Measurements from ENCODE around the gene PCNA. TPM values are rescaled to one million over a fixed set of nuclear protein-coding genes. Genes with fewer than 3 reads are reported as not detected.

The PCNA gene
- total and polyA plus RNA-seq, 2 experiments from 2014 or later = 353 to 428 TPM

- TF ChIP-seq, protein P1, sequence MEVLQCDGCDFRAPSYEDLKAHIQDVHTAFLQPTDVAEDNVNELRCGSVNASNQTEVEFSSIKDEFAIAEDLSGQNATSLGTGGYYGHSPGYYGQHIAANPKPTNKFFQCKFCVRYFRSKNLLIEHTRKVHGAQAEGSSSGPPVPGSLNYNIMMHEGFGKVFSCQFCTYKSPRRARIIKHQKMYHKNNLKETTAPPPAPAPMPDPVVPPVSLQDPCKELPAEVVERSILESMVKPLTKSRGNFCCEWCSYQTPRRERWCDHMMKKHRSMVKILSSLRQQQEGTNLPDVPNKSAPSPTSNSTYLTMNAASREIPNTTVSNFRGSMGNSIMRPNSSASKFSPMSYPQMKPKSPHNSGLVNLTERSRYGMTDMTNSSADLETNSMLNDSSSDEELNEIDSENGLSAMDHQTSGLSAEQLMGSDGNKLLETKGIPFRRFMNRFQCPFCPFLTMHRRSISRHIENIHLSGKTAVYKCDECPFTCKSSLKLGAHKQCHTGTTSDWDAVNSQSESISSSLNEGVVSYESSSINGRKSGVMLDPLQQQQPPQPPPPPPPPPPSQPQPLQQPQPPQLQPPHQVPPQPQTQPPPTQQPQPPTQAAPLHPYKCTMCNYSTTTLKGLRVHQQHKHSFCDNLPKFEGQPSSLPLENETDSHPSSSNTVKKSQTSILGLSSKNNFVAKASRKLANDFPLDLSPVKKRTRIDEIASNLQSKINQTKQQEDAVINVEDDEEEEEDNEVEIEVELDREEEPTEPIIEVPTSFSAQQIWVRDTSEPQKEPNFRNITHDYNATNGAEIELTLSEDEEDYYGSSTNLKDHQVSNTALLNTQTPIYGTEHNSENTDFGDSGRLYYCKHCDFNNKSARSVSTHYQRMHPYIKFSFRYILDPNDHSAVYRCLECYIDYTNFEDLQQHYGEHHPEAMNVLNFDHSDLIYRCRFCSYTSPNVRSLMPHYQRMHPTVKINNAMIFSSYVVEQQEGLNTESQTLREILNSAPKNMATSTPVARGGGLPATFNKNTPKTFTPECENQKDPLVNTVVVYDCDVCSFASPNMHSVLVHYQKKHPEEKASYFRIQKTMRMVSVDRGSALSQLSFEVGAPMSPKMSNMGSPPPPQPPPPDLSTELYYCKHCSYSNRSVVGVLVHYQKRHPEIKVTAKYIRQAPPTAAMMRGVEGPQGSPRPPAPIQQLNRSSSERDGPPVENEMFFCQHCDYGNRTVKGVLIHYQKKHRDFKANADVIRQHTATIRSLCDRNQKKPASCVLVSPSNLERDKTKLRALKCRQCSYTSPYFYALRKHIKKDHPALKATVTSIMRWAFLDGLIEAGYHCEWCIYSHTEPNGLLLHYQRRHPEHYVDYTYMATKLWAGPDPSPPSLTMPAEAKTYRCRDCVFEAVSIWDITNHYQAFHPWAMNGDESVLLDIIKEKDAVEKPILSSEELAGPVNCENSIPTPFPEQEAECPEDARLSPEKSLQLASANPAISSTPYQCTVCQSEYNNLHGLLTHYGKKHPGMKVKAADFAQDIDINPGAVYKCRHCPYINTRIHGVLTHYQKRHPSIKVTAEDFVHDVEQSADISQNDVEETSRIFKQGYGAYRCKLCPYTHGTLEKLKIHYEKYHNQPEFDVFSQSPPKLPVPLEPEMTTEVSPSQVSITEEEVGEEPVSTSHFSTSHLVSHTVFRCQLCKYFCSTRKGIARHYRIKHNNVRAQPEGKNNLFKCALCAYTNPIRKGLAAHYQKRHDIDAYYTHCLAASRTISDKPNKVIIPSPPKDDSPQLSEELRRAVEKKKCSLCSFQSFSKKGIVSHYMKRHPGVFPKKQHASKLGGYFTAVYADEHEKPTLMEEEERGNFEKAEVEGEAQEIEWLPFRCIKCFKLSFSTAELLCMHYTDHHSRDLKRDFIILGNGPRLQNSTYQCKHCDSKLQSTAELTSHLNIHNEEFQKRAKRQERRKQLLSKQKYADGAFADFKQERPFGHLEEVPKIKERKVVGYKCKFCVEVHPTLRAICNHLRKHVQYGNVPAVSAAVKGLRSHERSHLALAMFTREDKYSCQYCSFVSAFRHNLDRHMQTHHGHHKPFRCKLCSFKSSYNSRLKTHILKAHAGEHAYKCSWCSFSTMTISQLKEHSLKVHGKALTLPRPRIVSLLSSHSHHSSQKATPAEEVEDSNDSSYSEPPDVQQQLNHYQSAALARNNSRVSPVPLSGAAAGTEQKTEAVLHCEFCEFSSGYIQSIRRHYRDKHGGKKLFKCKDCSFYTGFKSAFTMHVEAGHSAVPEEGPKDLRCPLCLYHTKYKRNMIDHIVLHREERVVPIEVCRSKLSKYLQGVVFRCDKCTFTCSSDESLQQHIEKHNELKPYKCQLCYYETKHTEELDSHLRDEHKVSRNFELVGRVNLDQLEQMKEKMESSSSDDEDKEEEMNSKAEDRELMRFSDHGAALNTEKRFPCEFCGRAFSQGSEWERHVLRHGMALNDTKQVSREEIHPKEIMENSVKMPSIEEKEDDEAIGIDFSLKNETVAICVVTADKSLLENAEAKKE (CRISPR knock-in tag; IDR thresholded peaks at IDR 0.05) = no peak
- TF ChIP-seq ZNF331 (CRISPR knock-in tag; IDR thresholded peaks at IDR 0.05; ENCODE audit: low read depth) (no peak), CREB1 (CRISPR knock-in tag; IDR thresholded peaks at IDR 0.05; ENCODE audit: low read depth) (no peak), JUNB (IDR thresholded peaks at IDR 0.05; ENCODE audit: unreplicated experiment) (no peak)
Measured at GRCh38 chr20:5122873-5123260, 3.1 kb upstream of the PCNA start (continued).

DNA sequence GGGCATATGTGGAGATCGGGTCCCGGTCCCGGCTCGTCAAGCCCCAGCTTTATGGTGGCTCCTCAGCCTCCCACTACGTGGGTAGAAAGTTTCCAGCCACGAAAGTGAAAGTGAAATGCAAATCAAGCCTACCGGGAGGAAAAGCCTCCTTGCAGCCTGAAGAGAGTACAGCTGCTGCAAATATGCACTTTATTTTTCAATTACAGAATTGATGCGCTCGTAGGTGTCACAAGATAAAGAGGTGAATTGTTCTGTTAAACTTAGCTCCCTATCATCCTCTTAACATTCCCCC lies 373 bp upstream of the PCNA start:
- TF ChIP-seq JUNB (IDR thresholded peaks at IDR 0.05; ENCODE audit: unreplicated experiment) (no peak), POLR2AphosphoS5 (IDR thresholded peaks at IDR 0.05; ENCODE audit: low read depth) (0 out of 2 replicates have a peak, but pooled peaks have one; percentile 69), CTCF (conservative IDR thresholded peaks at IDR 0.05; ENCODE audit: low read depth in 2 of 2) (no peak), REST (IDR thresholded peaks at IDR 0.05; ENCODE audit: unreplicated experiment) (no peak)
- Mint-ChIP-seq H3K4me3 (peak overlapping the region; percentile 95), H3K36me3 (ENCODE audit: low read depth) (peaks cover 43% of the 10 kb centered on the region), H3K9me3 (no peaks in the 10 kb centered on the region), H3K4me1 (peaks cover 34% of the 10 kb centered on the region), H3K27me3 (ENCODE audit: insufficient read depth, low read depth, poor library complexity) (peaks cover 13% of the 10 kb centered on the region), H3K27ac (peak overlapping the region; percentile 99)
- Histone ChIP-seq H3K36me3 (ENCODE audit: insufficient read depth) (peaks cover 34% of the 10 kb centered on the region), H3K9me2 (ENCODE audit: insufficient read depth) (no peaks in the 10 kb centered on the region), H3K4me3 (peak overlapping the region; percentile 98), H2AFZ (no peak overlapping the region), H3K4me2 (peak overlapping the region; percentile 73), H3K4me1 (ENCODE audit: insufficient read depth) (peaks cover 12% of the 10 kb centered on the region), H3K27ac (ENCODE audit: low read depth) (peak overlapping the region; percentile 92), H3K79me2 (replicated peaks; ENCODE audit: insufficient read depth) (peaks cover 47% of the 10 kb centered on the region), H3K27me3 (ENCODE audit: insufficient read depth) (no peaks in the 10 kb centered on the region), H3F3A (replicated peaks; ENCODE audit: low read depth) (peaks cover 21% of the 10 kb centered on the region), H4K20me1 (replicated peaks; ENCODE audit: insufficient read depth) (peaks cover 33% of the 10 kb centered on the region)
- DNase-seq (ENCODE audit: low spot score) = no peak
- no peak for ATAC-seq
